WTC11 (cell line): Measurements from ENCODE around the gene AKAP13. TPM values are rescaled to one million over a fixed set of nuclear protein-coding genes. Genes with fewer than 3 reads are reported as not detected.

ENCODE experiments used
- ATAC-seq: fragments of 200-7000 bp; cut with Tn5 transposase; 2 replicates; pipeline ENCODE4 v1.10.0; 2021; ENCODE audit warnings: mild to moderate bottlenecking, moderate library complexity
- CTCF ChIA-PET: fragments of 300-600 bp; sonication (Branson Sonifier 250); formaldehyde crosslinking; loops from one replicate; lab custom pipeline; 2021; ENCODE audit warnings: antibody characterized with exemption; lab: Charles Lee
- POLR2A ChIA-PET: fragments of 350-600 bp; sonication (Branson Sonifier 250); formaldehyde crosslinking; loops from one replicate; lab custom pipeline; 2021; ENCODE audit warnings: antibody characterized with exemption; lab: Charles Lee
- DNase-seq: peaks from one replicate; pipeline ENCODE4 v3.0.0; 2021; ENCODE audit warnings: low spot score
- H3K27ac Mint-ChIP-seq: 2 replicates; pipeline ENCODE4 v1.8.0; 2021; ENCODE audit warnings: mixed read lengths
- H3K27me3 Mint-ChIP-seq: 2 replicates; pipeline ENCODE4 v1.8.0; 2021; ENCODE audit warnings: low read depth, mild to moderate bottlenecking, moderate library complexity, mixed read lengths
- H3K36me3 Mint-ChIP-seq: 2 replicates; pipeline ENCODE4 v1.8.0; 2021; ENCODE audit warnings: mixed read lengths
- H3K4me1 Mint-ChIP-seq: 2 replicates; pipeline ENCODE4 v1.8.0; 2022; ENCODE audit warnings: mixed read lengths
- H3K4me3 Mint-ChIP-seq: 2 replicates; pipeline ENCODE4 v1.8.0; 2021; ENCODE audit warnings: mild to moderate bottlenecking, moderate library complexity, mixed read lengths
- H3K9me3 Mint-ChIP-seq: 2 replicates; pipeline ENCODE4 v1.8.0; 2021; ENCODE audit warnings: mixed read lengths
- ELF4 ChIP-seq: sonication (generic); formaldehyde crosslinking; IDR thresholded peaks from 2 replicates; pipeline ENCODE4 v1.8.1; 2022; ENCODE audit warnings: low read depth, mild to moderate bottlenecking, moderate library complexity, missing genetic modification reagents
- FOXP1 ChIP-seq: sonication (generic); formaldehyde crosslinking; IDR thresholded peaks from 2 replicates; pipeline ENCODE4 v1.8.0; 2022; ENCODE audit warnings: missing genetic modification reagents, mild to moderate bottlenecking, moderate library complexity, borderline replicate concordance
- GABPB1 ChIP-seq: sonication (generic); formaldehyde crosslinking; IDR thresholded peaks from 2 replicates; pipeline ENCODE4 v1.8.1; 2023; ENCODE audit warnings: mild to moderate bottlenecking, missing genetic modification reagents
- JAZF1 ChIP-seq: fragments of 250-450 bp; sonication (Bioruptor Pico); IDR thresholded peaks from 2 replicates; pipeline ENCODE4 v1.9.0; 2021; ENCODE audit warnings: moderate library complexity, mild to moderate bottlenecking, inconsistent platforms
- JUN ChIP-seq: sonication (generic); formaldehyde crosslinking; IDR thresholded peaks from 2 replicates; pipeline ENCODE4 v1.8.0; 2023; ENCODE audit warnings: mild to moderate bottlenecking, missing genetic modification reagents
- NFATC4 ChIP-seq: fragments of 250-450 bp; sonication (Bioruptor Pico); IDR thresholded peaks from 2 replicates; pipeline ENCODE4 v1.9.0; 2021; ENCODE audit warnings: mild to moderate bottlenecking
- NFYB ChIP-seq: sonication (generic); formaldehyde crosslinking; conservative IDR thresholded peaks from 2 replicates; pipeline ENCODE4 v1.8.0; 2022; ENCODE audit warnings: low read depth, missing genetic modification reagents
- NR2C2 ChIP-seq: sonication (generic); formaldehyde crosslinking; IDR thresholded peaks from 2 replicates; pipeline ENCODE4 v1.8.0; 2022; ENCODE audit warnings: mild to moderate bottlenecking, missing genetic modification reagents
- SMAD3 ChIP-seq: sonication (generic); formaldehyde crosslinking; IDR thresholded peaks from 2 replicates; pipeline ENCODE4 v1.8.0; 2022; ENCODE audit warnings: missing genetic modification reagents, mild to moderate bottlenecking, borderline replicate concordance
- TCF7 ChIP-seq: sonication (generic); formaldehyde crosslinking; IDR thresholded peaks from 2 replicates; pipeline ENCODE4 v1.8.0; 2022; ENCODE audit warnings: mild to moderate bottlenecking, low read depth, missing genetic modification reagents, moderate library complexity
- ZNF317 ChIP-seq: sonication (generic); formaldehyde crosslinking; IDR thresholded peaks from 2 replicates; pipeline ENCODE4 v1.8.1; 2023; ENCODE audit warnings: low read depth, mild to moderate bottlenecking, moderate library complexity, missing genetic modification reagents, borderline replicate concordance
- ZNF423 ChIP-seq: fragments of 250-450 bp; sonication (Bioruptor Pico); IDR thresholded peaks from 2 replicates; pipeline ENCODE4 v2.1.2; 2022; ENCODE audit warnings: mild to moderate bottlenecking, moderate library complexity
- ZNF671 ChIP-seq: fragments of 250-450 bp; sonication (Bioruptor Pico); IDR thresholded peaks from 2 replicates; pipeline ENCODE4 v1.8.0; 2021; ENCODE audit warnings: mild to moderate bottlenecking
- total RNA-seq: library from RNA; stranded (reverse); gene quantifications from 3 replicates; pipeline ENCODE4 v1.2.3, GENCODE V29; 2021
- TF ChIP-seq, protein P1 (sequence below): sonication (generic); formaldehyde crosslinking; IDR thresholded peaks from 2 replicates; pipeline ENCODE4 v1.8.0; 2022; ENCODE audit warnings: mild to moderate bottlenecking, missing genetic modification reagents
- TF ChIP-seq, protein P2 (sequence below): fragments of 250-450 bp; sonication (Bioruptor Pico); IDR thresholded peaks from 2 replicates; pipeline ENCODE4 v2.1.2; 2022; ENCODE audit warnings: mild to moderate bottlenecking, moderate library complexity
- TF ChIP-seq, protein P3 (sequence below): fragments of 250-450 bp; sonication (Bioruptor Pico); IDR thresholded peaks from 2 replicates; pipeline ENCODE4 v1.9.0; 2021; ENCODE audit warnings: moderate library complexity, mild to moderate bottlenecking, inconsistent platforms, borderline replicate concordance
- TF ChIP-seq, protein P4 (sequence below): sonication (generic); formaldehyde crosslinking; IDR thresholded peaks from 2 replicates; pipeline ENCODE4 v1.8.1; 2023; ENCODE audit warnings: mild to moderate bottlenecking, missing genetic modification reagents, moderate library complexity
- TF ChIP-seq, protein P5 (sequence below): sonication (generic); formaldehyde crosslinking; IDR thresholded peaks from 2 replicates; pipeline ENCODE4 v1.8.1; 2023; ENCODE audit warnings: mild to moderate bottlenecking, missing genetic modification reagents
- TF ChIP-seq, protein P6 (sequence below): fragments of 200-600 bp; IDR thresholded peaks from 2 replicates; pipeline ENCODE4 v1.8.0; 2022; ENCODE audit warnings: antibody characterized with exemption
- TF ChIP-seq, protein P7 (sequence below): fragments of 250-450 bp; sonication (Bioruptor Pico); IDR thresholded peaks from 2 replicates; pipeline ENCODE4 v1.8.0; 2021; ENCODE audit warnings: mild to moderate bottlenecking

Gene AKAP13
- total RNA-seq, 1 experiment from 2014 or later: 50.3 TPM

DNA sequence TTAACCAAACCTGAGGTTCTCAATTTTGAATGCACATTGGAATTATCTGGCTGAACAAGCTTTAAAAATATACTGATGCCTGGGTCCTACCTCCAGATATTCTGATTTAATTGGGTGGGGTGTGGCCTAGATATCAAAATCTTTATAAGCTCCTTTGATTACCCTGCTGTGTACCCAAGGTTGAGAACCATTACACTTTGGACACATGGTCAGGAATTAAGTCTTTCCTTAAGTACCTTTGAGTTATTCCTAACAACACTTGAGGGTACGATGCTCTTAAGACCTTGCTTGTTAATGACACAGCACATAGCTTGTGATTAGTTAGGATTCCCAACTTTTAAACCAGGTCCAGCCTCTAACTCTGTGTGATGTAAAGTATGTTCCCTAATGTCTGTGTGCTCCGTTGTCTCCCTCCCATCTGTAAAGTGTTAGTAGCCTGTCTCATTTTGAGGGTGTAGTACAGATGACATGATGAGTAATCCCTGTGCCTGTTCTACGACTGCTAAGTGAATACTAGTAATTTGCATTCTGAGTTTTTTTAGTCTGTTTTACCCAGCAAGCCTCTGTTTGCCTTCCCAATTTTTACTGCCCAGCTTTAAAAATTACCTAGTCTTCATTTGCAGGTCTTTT, 259.5 kb downstream of the AKAP13 start:
- no peaks in the 10 kb centered on the region for H3K9me3 Mint-ChIP-seq
- TF ChIP-seq, protein P1, sequence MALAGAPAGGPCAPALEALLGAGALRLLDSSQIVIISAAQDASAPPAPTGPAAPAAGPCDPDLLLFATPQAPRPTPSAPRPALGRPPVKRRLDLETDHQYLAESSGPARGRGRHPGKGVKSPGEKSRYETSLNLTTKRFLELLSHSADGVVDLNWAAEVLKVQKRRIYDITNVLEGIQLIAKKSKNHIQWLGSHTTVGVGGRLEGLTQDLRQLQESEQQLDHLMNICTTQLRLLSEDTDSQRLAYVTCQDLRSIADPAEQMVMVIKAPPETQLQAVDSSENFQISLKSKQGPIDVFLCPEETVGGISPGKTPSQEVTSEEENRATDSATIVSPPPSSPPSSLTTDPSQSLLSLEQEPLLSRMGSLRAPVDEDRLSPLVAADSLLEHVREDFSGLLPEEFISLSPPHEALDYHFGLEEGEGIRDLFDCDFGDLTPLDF (CRISPR knock-in tag): no peak
- TF ChIP-seq SMAD3 (CRISPR knock-in tag) (no peak), JAZF1 (CRISPR knock-in tag) (no peak), ELF4 (CRISPR knock-in tag) (no peak), TCF7 (CRISPR knock-in tag) (no peak), GABPB1 (CRISPR knock-in tag) (no peak), NFYB (no peak), JUN (no peak), ZNF317 (CRISPR knock-in tag) (no peak), NR2C2 (CRISPR knock-in tag) (no peak), ZNF671 (CRISPR knock-in tag) (no peak), NFATC4 (CRISPR knock-in tag) (no peak), ZNF423 (no peak), FOXP1 (CRISPR knock-in tag) (no peak)
- TF ChIP-seq, protein P2, sequence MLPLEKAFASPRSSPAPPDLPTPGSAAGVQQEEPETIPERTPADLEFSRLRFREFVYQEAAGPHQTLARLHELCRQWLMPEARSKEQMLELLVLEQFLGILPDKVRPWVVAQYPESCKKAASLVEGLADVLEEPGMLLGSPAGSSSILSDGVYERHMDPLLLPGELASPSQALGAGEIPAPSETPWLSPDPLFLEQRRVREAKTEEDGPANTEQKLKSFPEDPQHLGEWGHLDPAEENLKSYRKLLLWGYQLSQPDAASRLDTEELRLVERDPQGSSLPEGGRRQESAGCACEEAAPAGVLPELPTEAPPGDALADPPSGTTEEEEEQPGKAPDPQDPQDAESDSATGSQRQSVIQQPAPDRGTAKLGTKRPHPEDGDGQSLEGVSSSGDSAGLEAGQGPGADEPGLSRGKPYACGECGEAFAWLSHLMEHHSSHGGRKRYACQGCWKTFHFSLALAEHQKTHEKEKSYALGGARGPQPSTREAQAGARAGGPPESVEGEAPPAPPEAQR: no peak
- TF ChIP-seq, protein P3, sequence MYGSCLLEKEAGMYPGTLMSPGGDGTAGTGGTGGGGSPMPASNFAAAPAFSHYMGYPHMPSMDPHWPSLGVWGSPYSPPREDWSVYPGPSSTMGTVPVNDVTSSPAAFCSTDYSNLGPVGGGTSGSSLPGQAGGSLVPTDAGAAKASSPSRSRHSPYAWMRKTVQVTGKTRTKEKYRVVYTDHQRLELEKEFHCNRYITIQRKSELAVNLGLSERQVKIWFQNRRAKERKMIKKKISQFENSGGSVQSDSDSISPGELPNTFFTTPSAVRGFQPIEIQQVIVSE (CRISPR knock-in tag): no peak
- TF ChIP-seq, protein P4, sequence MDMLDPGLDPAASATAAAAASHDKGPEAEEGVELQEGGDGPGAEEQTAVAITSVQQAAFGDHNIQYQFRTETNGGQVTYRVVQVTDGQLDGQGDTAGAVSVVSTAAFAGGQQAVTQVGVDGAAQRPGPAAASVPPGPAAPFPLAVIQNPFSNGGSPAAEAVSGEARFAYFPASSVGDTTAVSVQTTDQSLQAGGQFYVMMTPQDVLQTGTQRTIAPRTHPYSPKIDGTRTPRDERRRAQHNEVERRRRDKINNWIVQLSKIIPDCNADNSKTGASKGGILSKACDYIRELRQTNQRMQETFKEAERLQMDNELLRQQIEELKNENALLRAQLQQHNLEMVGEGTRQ (CRISPR knock-in tag): no peak
- TF ChIP-seq, protein P5, sequence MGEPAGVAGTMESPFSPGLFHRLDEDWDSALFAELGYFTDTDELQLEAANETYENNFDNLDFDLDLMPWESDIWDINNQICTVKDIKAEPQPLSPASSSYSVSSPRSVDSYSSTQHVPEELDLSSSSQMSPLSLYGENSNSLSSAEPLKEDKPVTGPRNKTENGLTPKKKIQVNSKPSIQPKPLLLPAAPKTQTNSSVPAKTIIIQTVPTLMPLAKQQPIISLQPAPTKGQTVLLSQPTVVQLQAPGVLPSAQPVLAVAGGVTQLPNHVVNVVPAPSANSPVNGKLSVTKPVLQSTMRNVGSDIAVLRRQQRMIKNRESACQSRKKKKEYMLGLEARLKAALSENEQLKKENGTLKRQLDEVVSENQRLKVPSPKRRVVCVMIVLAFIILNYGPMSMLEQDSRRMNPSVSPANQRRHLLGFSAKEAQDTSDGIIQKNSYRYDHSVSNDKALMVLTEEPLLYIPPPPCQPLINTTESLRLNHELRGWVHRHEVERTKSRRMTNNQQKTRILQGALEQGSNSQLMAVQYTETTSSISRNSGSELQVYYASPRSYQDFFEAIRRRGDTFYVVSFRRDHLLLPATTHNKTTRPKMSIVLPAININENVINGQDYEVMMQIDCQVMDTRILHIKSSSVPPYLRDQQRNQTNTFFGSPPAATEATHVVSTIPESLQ (CRISPR knock-in tag): no peak
- TF ChIP-seq, protein P6, sequence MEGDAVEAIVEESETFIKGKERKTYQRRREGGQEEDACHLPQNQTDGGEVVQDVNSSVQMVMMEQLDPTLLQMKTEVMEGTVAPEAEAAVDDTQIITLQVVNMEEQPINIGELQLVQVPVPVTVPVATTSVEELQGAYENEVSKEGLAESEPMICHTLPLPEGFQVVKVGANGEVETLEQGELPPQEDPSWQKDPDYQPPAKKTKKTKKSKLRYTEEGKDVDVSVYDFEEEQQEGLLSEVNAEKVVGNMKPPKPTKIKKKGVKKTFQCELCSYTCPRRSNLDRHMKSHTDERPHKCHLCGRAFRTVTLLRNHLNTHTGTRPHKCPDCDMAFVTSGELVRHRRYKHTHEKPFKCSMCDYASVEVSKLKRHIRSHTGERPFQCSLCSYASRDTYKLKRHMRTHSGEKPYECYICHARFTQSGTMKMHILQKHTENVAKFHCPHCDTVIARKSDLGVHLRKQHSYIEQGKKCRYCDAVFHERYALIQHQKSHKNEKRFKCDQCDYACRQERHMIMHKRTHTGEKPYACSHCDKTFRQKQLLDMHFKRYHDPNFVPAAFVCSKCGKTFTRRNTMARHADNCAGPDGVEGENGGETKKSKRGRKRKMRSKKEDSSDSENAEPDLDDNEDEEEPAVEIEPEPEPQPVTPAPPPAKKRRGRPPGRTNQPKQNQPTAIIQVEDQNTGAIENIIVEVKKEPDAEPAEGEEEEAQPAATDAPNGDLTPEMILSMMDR: no peak
- TF ChIP-seq, protein P7, sequence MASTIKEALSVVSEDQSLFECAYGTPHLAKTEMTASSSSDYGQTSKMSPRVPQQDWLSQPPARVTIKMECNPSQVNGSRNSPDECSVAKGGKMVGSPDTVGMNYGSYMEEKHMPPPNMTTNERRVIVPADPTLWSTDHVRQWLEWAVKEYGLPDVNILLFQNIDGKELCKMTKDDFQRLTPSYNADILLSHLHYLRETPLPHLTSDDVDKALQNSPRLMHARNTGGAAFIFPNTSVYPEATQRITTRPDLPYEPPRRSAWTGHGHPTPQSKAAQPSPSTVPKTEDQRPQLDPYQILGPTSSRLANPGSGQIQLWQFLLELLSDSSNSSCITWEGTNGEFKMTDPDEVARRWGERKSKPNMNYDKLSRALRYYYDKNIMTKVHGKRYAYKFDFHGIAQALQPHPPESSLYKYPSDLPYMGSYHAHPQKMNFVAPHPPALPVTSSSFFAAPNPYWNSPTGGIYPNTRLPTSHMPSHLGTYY (CRISPR knock-in tag): no peak
- TF ChIP-seq, all 79 proteins: peak for 0
- Mint-ChIP-seq H3K4me1 (peaks cover 7% of the 10 kb centered on the region), H3K27me3 (no peaks in the 10 kb centered on the region), H3K27ac (no peak overlapping the region), H3K36me3 (0 out of 2 replicates have a peak, but pooled peaks cover 7% of the 10 kb centered on the region), H3K4me3 (no peak overlapping the region)
- ATAC-seq (no peak), DNase-seq (no peak)
- POLR2A ChIA-PET: no interaction called here
- CTCF ChIA-PET: no interaction called here
